Neural progenitor cell (in vitro differentiated cells): Measurements from ENCODE around the gene HSPB1. TPM values are rescaled to one million over a fixed set of nuclear protein-coding genes. Genes with fewer than 3 reads are reported as not detected.

Source experiments
- DNase-seq: peaks from one replicate; pipeline ENCODE4 v3.0.0-alpha.2; 2016; ENCODE audit warnings: low spot score
- H2AFZ ChIP-seq: fragments of 200-600 bp; sonication (generic); replicated peaks from 2 replicates; pipeline ENCODE4 v1.6.1; 2016; ENCODE audit warnings: antibody characterized with exemption
- H3F3A ChIP-seq: fragments of 200-600 bp; sonication (generic); 2 replicates; pipeline ENCODE4 v1.6.1; 2016; ENCODE audit warnings: antibody characterized with exemption, low read depth
- H3K27ac ChIP-seq: fragments of 200-600 bp; sonication (generic); 2 replicates; pipeline ENCODE4 v1.5.1; 2016; ENCODE audit warnings: mild to moderate bottlenecking
- H3K27me3 ChIP-seq: fragments of 200-600 bp; sonication (generic); 2 replicates; pipeline ENCODE4 v1.6.1; 2016; ENCODE audit warnings: mild to moderate bottlenecking, moderate library complexity
- H3K36me3 ChIP-seq: fragments of 200-600 bp; sonication (generic); 2 replicates; pipeline ENCODE4 v1.5.1; 2016
- H3K4me1 ChIP-seq: fragments of 200-600 bp; sonication (generic); 2 replicates; pipeline ENCODE4 v1.6.1; 2016; ENCODE audit warnings: mixed run types
- H3K4me2 ChIP-seq: fragments of 200-600 bp; sonication (generic); 2 replicates; pipeline ENCODE4 v1.6.1; 2016
- H3K4me3 ChIP-seq: fragments of 200-600 bp; sonication (generic); 2 replicates; pipeline ENCODE4 v1.5.1; 2016
- H3K79me2 ChIP-seq: fragments of 200-600 bp; sonication (generic); 2 replicates; pipeline ENCODE4 v1.6.1; 2016; ENCODE audit warnings: low read depth
- H3K9ac ChIP-seq: fragments of 200-600 bp; sonication (generic); 2 replicates; pipeline ENCODE4 v1.6.1; 2016
- H3K9me3 ChIP-seq: fragments of 200-600 bp; sonication (generic); 2 replicates; pipeline ENCODE4 v1.5.1; 2016; ENCODE audit warnings: low read depth
- H4K20me1 ChIP-seq: fragments of 200-600 bp; sonication (generic); 2 replicates; pipeline ENCODE4 v1.6.1; 2016; ENCODE audit warnings: low read depth
- H3K27ac Mint-ChIP-seq: 3 replicates; pipeline ENCODE4 v1.8.0; 2021; ENCODE audit warnings: mixed read lengths
- H3K27me3 Mint-ChIP-seq: 2 replicates; pipeline ENCODE4 v1.8.0; 2022; ENCODE audit warnings: low read depth, mild to moderate bottlenecking, inconsistent platforms, moderate library complexity, mixed read lengths; ENCODE audit not compliant: insufficient read depth
- H3K36me3 Mint-ChIP-seq: 3 replicates; pipeline ENCODE4 v1.8.0; 2021; ENCODE audit warnings: mixed read lengths
- H3K4me1 Mint-ChIP-seq: 3 replicates; pipeline ENCODE4 v1.8.0; 2021; ENCODE audit warnings: mixed read lengths
- H3K4me3 Mint-ChIP-seq: 3 replicates; pipeline ENCODE4 v1.8.0; 2021; ENCODE audit warnings: mild to moderate bottlenecking, moderate library complexity, mixed read lengths
- H3K9me3 Mint-ChIP-seq: 3 replicates; pipeline ENCODE4 v1.8.0; 2020; ENCODE audit warnings: mixed read lengths
- CTCF ChIP-seq: fragments of 200-600 bp; sonication (generic); IDR thresholded peaks from 2 replicates; pipeline ENCODE4 v1.5.1; 2017; ENCODE audit warnings: antibody characterized with exemption, mild to moderate bottlenecking
- EZH2 ChIP-seq: fragments of 200-600 bp; sonication (generic); IDR thresholded peaks from 2 replicates; pipeline ENCODE4 v1.6.1; 2017; ENCODE audit warnings: antibody characterized with exemption, mild to moderate bottlenecking, moderate library complexity
- EZH2phosphoT487 ChIP-seq: fragments of 200-600 bp; sonication (generic); IDR thresholded peaks from 2 replicates; pipeline ENCODE4 v1.6.1; 2017; ENCODE audit warnings: antibody characterized with exemption
- total RNA-seq: library from RNA; depleted of rRNA; stranded (reverse); fragments of >200 nt; gene quantifications from 2 replicates; pipeline ENCODE4 v1.2.3, GENCODE V29; 2015; ENCODE audit warnings: low replicate concordance

Gene HSPB1
- total RNA-seq, 1 donor from 2014 or later: 9.7 TPM

DNA sequence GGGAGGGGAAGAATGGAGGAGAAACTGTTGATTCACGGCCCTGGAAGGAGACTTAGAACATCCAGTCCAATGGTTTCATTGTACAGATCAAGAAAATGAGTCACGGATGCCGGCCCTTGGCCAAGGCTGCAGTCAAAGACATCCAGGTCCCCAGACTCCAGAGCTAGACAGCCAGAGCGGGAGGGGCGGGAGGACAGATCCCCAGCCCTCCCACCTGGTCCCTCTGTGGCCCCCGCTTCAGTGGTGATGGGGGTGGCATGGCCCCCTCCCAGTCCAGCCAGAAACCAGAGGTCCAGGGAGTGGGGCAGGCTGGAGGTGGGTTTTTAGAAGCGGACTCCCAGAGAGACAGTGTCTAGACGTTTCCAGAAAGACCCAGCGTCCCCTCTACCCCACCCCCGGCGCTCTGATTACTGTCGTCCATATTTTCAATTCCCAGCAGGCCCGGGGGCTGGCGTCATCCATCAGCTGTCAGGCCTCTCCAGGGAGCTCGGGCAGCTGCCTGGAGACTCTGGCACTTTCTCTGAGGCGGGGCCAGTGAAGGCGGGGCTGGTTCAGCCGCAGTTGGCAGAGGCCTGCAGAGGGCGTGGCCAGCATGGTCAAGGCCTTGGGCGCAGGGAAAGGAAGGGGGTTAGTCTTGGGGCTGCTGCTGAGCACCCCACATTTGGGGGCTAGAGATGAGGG, 8.0 kb upstream of the HSPB1 start:
- peaks cover 6% of the 10 kb centered on the region for H3F3A ChIP-seq
- peaks cover 8% of the 10 kb centered on the region for H3K27me3 Mint-ChIP-seq
- no peak overlapping the region for H3K9ac ChIP-seq
- no peak overlapping the region for H3K4me2 ChIP-seq
- no peaks in the 10 kb centered on the region for H3K4me1 ChIP-seq
- no peaks in the 10 kb centered on the region for H3K27me3 ChIP-seq
- DNase-seq: peak; percentile 35
- H3K9me3 ChIP-seq: no peaks in the 10 kb centered on the region
- no peaks in the 10 kb centered on the region for H3K36me3 Mint-ChIP-seq
- no peaks in the 10 kb centered on the region for H3K36me3 ChIP-seq
- no peak overlapping the region for H3K27ac Mint-ChIP-seq
- H3K4me3 Mint-ChIP-seq: no peak overlapping the region
- H3K9me3 Mint-ChIP-seq: no peaks in the 10 kb centered on the region
- H3K4me1 Mint-ChIP-seq: peaks cover 31% of the 10 kb centered on the region
- H4K20me1 ChIP-seq: no peaks in the 10 kb centered on the region
- no peak for TF ChIP-seq EZH2phosphoT487
- TF ChIP-seq EZH2: no peak
- TF ChIP-seq CTCF: no peak
- no peak overlapping the region for H3K4me3 ChIP-seq
- no peak overlapping the region for H3K27ac ChIP-seq
- H2AFZ ChIP-seq: no peak overlapping the region
- no peaks in the 10 kb centered on the region for H3K79me2 ChIP-seq

DNA sequence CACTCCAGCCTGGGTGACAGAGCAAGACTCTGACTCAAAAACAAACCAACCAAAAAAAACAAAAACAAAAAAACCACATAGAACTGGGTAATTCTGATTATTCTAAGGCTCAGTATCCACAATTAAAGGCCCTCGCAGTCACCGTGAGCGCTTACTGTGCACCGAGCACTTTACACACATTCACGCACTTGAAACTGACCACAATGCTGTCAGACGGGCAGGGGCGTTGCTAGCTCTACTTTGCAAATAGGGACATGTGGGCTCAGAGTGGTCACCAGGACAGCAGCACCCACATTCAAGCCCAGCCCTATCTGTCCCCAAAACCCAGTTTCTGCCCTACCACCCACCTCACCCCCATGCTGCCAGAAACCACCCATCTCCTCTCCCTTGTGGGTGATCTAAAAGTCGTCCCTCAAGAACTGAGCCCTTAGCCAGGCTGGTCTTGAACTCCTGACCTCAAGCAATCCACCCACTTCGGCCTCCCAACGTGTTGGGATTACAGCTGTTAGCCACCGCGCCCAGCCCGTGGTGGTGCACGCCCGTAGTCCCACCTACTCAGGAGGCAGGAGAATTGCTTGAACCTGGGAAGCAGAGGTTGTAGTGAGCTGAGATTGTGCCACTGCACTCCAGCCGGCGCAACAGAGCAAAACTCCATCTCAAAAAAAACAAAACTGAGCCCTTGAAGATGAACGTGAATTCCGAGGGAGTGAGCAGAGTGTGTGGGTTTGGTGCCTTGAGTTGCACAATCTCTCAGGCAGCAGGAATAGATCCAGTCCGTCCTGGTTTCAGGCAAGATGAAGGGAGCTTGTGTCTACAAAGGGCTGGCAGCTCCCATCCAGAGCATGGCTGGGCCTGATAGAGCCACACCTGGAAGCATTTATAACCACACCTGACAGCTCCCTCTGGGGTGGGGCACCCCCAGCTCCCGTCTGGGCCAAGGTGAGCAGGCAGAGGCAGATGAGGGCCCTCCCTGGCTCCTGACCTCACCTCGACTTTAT, 5.4 kb upstream of the HSPB1 start:
- H3K4me3 ChIP-seq: no peak overlapping the region
- H3K79me2 ChIP-seq: no peaks in the 10 kb centered on the region
- H3K9me3 ChIP-seq: no peaks in the 10 kb centered on the region
- no peaks in the 10 kb centered on the region for H3K36me3 ChIP-seq
- H3K9ac ChIP-seq: no peak overlapping the region
- Mint-ChIP-seq H3K4me1 (peaks cover 20% of the 10 kb centered on the region), H3K36me3 (no peaks in the 10 kb centered on the region), H3K27ac (peak overlapping the region; percentile 43), H3K27me3 (peaks cover 13% of the 10 kb centered on the region), H3K4me3 (no peak overlapping the region), H3K9me3 (no peaks in the 10 kb centered on the region)
- H3K4me2 ChIP-seq: no peak overlapping the region
- no peak overlapping the region for H3K27ac ChIP-seq
- H3K27me3 ChIP-seq: peaks cover 13% of the 10 kb centered on the region
- H3F3A ChIP-seq: peaks cover 4% of the 10 kb centered on the region
- no peak for TF ChIP-seq CTCF
- TF ChIP-seq EZH2: no peak
- no peak for TF ChIP-seq EZH2phosphoT487
- H3K4me1 ChIP-seq: no peaks in the 10 kb centered on the region
- no peak for DNase-seq
- H2AFZ ChIP-seq: no peak overlapping the region
- H4K20me1 ChIP-seq: no peaks in the 10 kb centered on the region

DNA sequence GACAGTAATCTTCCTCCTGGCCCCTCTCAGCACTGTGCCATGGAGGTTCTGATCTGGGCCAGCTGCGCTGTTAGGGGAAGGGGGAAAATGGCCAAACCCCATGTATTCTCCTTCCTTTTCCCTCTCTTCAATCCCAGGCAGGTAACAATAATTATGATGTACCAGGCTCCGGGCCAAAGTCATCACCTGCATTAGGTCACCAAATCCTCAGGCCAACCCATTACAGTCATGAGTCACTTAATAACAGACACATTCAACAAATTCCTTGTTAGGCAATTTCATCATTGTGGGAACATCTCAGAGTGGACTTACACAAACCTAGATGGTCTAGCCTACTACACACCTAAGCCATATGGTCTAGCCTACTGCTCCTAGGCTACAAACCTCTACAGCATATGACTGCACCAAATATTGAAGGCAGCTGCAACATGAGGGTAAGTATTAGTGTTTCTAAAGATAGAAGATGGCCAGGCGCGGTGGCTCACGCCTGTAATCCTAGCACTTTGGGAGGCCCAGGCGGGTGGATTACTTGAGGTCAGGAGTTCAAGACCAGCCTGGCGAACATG, 2.2 kb upstream of the HSPB1 start:
- Mint-ChIP-seq H3K27ac (no peak overlapping the region), H3K27me3 (peaks cover 15% of the 10 kb centered on the region), H3K4me3 (no peak overlapping the region), H3K4me1 (peaks cover 26% of the 10 kb centered on the region), H3K36me3 (no peaks in the 10 kb centered on the region), H3K9me3 (no peaks in the 10 kb centered on the region)
- Histone ChIP-seq H3K4me2 (no peak overlapping the region), H3K4me3 (no peak overlapping the region), H2AFZ (no peak overlapping the region), H3K27ac (no peak overlapping the region), H3F3A (peaks cover 16% of the 10 kb centered on the region), H3K36me3 (no peaks in the 10 kb centered on the region), H3K9me3 (no peaks in the 10 kb centered on the region), H3K27me3 (peaks cover 26% of the 10 kb centered on the region), H3K9ac (no peak overlapping the region), H4K20me1 (no peaks in the 10 kb centered on the region), H3K79me2 (no peaks in the 10 kb centered on the region), H3K4me1 (peaks cover 7% of the 10 kb centered on the region)
- DNase-seq: no peak
- TF ChIP-seq EZH2 (no peak), CTCF (no peak), EZH2phosphoT487 (no peak)
